RWPE1 (cell line): Measurements from ENCODE around the gene ZDHHC1.
A peak's percentile ranks its signal among the peaks of the same experiment; 100 is the strongest.

Experiments
- CTCF ChIA-PET: fragments of 350-600 bp; sonication (Branson Sonifier 250); formaldehyde crosslinking; extraction: SDS; loops from one replicate; lab custom pipeline; 2021; lab: Yijun Ruan, JAX
- POLR2A ChIA-PET: fragments of 400-600 bp; formaldehyde crosslinking; extraction: SDS; loops from one replicate; lab custom pipeline; 2020; ENCODE audit warnings: antibody characterized with exemption; ENCODE audit not compliant: low non-redundant PET; lab: Yijun Ruan, JAX
- DNase-seq: peaks from one replicate; pipeline ENCODE4 v3.0.0; 2012; ENCODE audit warnings: low spot score
- H3K27ac ChIP-seq: fragments of 450-650 bp; 2 replicates; pipeline ENCODE4 v1.5.1; 2017
- CTCF ChIP-seq: fragments of 450-650 bp; conservative IDR thresholded peaks from 2 replicates; pipeline ENCODE4 v1.5.1; 2017; ENCODE audit warnings: low read depth, mild to moderate bottlenecking

Gene ZDHHC1

DNA sequence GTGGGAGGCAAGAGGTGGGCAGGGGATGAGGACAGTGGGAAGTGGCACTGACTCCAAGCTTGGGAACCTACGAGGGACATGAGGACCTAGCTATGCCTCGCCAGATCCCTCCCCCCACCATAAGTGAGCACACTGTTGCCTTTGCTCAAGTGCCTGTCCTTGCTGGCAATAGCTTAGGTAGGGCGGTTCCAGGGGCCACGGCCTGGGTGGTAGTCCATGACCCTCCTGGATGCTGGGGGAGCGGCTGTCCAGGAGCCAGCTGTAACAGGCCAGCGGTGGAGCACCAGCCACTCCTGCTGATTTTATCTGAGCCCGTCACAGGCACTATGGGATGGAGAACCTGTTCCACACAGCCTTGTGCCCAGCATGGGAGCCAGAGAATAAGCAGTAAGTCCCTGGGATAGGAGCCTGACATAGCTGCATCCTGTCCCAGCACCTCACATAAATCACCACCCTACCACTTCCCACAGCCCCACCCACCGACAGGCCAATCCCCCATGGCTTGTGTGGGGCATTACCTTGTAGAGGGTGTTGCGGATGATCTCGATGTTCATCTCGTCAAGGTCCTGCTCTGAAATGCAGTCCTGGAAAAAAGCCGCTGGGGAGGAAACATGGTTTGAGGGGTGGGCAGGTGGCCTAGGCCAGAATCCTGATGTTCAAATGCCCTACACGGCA is 26.4 kb upstream of the ZDHHC1 start:
- ChIA-PET CTCF (interaction anchor here (0.6 to 2.1 kb wide), 3 partner anchors 23 to 463 kb away, joined by 3 to 8 read pairs (median 3); no protein-coding TSS in a partner anchor), POLR2A (interaction anchor here (0.7 kb wide), 1 partner anchor 16 kb away, joined by 4 read pairs; no protein-coding TSS in a partner anchor)
- TF ChIP-seq CTCF = no peak
- DNase-seq = no peak
- peak overlapping the region; percentile 16 for H3K27ac ChIP-seq

GRCh38 chr16:67441907-67442306 is 25.6 kb upstream of the ZDHHC1 start:
- DNase-seq = no peak
- no peak for TF ChIP-seq CTCF
- ChIA-PET POLR2A (interaction anchor here (0.7 kb wide), 1 partner anchor 15 kb away, joined by 4 read pairs; no protein-coding TSS in a partner anchor), CTCF (interaction anchor here (0.6 to 2.1 kb wide), 5 partner anchors 14 to 210 kb away, joined by 3 to 8 read pairs (median 3); no protein-coding TSS in a partner anchor)
- peak overlapping the region; percentile 47 for H3K27ac ChIP-seq

DNA sequence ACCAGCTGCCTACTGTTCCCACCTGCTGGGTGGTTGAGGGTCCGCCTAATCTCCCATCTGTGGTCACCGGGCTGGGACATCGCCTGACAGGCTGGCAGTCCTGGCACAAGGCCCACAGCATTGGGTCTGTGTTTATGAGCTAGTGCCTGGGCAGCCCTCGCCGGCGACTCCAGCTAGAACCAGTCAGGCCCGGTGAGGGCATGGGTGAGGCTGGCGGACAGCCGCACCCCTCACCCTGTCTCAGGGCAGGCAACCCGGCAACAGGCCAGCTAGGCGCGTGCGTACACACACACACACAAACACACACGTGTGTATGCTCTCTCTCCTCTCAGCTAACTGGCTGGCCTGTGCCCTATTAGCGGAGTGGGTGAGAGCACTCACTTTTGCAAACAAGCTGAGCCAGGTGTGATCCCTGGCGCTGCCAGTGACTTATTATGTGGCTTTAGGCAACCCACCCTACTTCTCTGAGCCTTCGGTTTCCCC is 25.0 kb upstream of the ZDHHC1 start:
- DNase-seq = no peak
- CTCF ChIA-PET = interaction anchor here (0.6 to 1.3 kb wide), 6 partner anchors 13 to 157 kb away, joined by 3 to 6 read pairs (median 3); no protein-coding TSS in a partner anchor
- no peak for TF ChIP-seq CTCF
- H3K27ac ChIP-seq = peak overlapping the region; percentile 47
- POLR2A ChIA-PET = no interaction called here

GRCh38 chr16:67438824-67439393 is 22.6 kb upstream of the ZDHHC1 start:
- peak overlapping the region; percentile 47; the same call in 1 of the 2 replicates for H3K27ac ChIP-seq
- ChIA-PET CTCF (interaction anchor here (1.4 kb wide), 1 partner anchor 24 kb away, joined by 5 read pairs; no protein-coding TSS in a partner anchor), POLR2A (interaction anchor here (0.5 kb wide), 1 partner anchor 286 kb away, joined by 4 read pairs; no protein-coding TSS in a partner anchor)
- no peak for DNase-seq
- no peak for TF ChIP-seq CTCF

GRCh38 chr16:67438098-67438791 is 22.0 kb upstream of the ZDHHC1 start:
- POLR2A ChIA-PET = no interaction called here
- TF ChIP-seq CTCF = no peak
- H3K27ac ChIP-seq = peak overlapping the region; percentile 47
- CTCF ChIA-PET = interaction anchor here (0.9 to 1.4 kb wide), 2 partner anchors 10 to 24 kb away, joined by 4 to 5 read pairs; no protein-coding TSS in a partner anchor
- no peak for DNase-seq

DNA sequence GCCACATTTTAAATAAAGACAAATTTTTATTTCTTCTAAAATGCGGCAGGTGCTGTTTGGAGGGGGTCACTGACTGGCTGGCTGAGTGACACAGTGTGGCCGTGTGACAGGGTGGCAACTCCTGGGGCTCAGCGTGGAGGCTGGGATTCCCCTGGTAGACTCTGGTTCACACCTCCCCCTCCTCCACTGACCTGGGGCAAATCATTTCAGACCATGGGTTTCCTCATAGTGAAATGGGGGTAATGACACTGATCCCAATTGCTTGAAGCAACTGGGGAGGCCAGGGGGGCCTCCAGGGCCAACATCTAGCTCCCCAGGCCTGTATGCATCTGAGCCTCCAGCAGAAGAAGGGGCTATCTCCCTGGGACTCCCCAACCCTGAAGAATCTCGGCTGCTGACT is 21.2 kb upstream of the ZDHHC1 start:
- ChIA-PET POLR2A (no interaction called here), CTCF (interaction anchor here (0.9 kb wide), 1 partner anchor 10 kb away, joined by 4 read pairs; no protein-coding TSS in a partner anchor)
- H3K27ac ChIP-seq = no peak overlapping the region; the same call in 1 of the 2 replicates
- no peak for DNase-seq
- no peak for TF ChIP-seq CTCF
